ENCODE measurements around the gene MTHFSD.

Gene MTHFSD

GRCh38 chr16:86568677-86569623 is 13.9 kb upstream of the MTHFSD start:
- no peak for DNase-seq

- no peak for DNase-seq
These were observed 12.9 kb upstream of the MTHFSD start for GRCh38 chr16:86567701-86568581.

GRCh38 chr16:86566966-86567700 is 12.1 kb upstream of the MTHFSD start:
- DNase-seq = no peak

GRCh38 chr16:86566601-86566965 is 11.5 kb upstream of the MTHFSD start, which contains the start of gene FOXC2:
FOXC2 (plus strand) TSS chr16:86566829; CDS start chr16:86567336, 507 bp downstream.
- DNase-seq = peak; percentile 42

- DNase-seq = no peak
These were observed 10.8 kb upstream of the MTHFSD start for GRCh38 chr16:86565644-86566511.

- DNase-seq = no peak
These were observed 10.2 kb upstream of the MTHFSD start for GRCh38 chr16:86565181-86565631.

GRCh38 chr16:86563469-86564345 is 8.7 kb upstream of the MTHFSD start:
- DNase-seq = peak; percentile 89

- DNase-seq = no peak
These were observed 7.3 kb upstream of the MTHFSD start for GRCh38 chr16:86562356-86562755.

- DNase-seq = no peak
These were observed 4.8 kb upstream of the MTHFSD start for GRCh38 chr16:86559802-86560305.

GRCh38 chr16:86558355-86559193 is 3.5 kb upstream of the MTHFSD start:
- no peak for DNase-seq

- no peak for DNase-seq
These were observed 2.6 kb upstream of the MTHFSD start for GRCh38 chr16:86557587-86557986.

GRCh38 chr16:86556576-86556975 is 1.5 kb upstream of the MTHFSD start:
- no peak for DNase-seq

GRCh38 chr16:86555704-86556075 is 655 bp upstream of the MTHFSD start:
- DNase-seq = no peak

GRCh38 chr16:86554599-86554916 is 477 bp downstream of the MTHFSD start:
- no peak for DNase-seq

- DNase-seq = no peak
These were observed 1.7 kb downstream of the MTHFSD start for GRCh38 chr16:86553356-86553755.

- no peak for DNase-seq
These were observed 4.8 kb downstream of the MTHFSD start for GRCh38 chr16:86550281-86550680.

- no peak for DNase-seq
These were observed 5.2 kb downstream of the MTHFSD start for GRCh38 chr16:86549893-86550190.

GRCh38 chr16:86549076-86549892 is 5.8 kb downstream of the MTHFSD start:
- DNase-seq = peak; percentile 69

- DNase-seq = no peak
These were observed 7.7 kb downstream of the MTHFSD start for GRCh38 chr16:86547286-86547685.
